MCF 10A (cell line): ENCODE data around the gene ARNT2. TPM values are rescaled to one million over a fixed set of nuclear protein-coding genes. Genes with fewer than 3 reads are reported as not detected.
A peak's percentile ranks its signal among the peaks of the same experiment; 100 is the strongest.

Experiments
- BruUV-seq: library from RNA; stranded (reverse); fragments of 400-500 nt; replicated peaks from 2 replicates; lab custom pipeline; 2021; lab: Mats Ljungman, UMichigan
- CTCF ChIA-PET: fragments of 300-600 bp; sonication (Branson Sonifier 250); formaldehyde crosslinking; extraction: SDS; loops from one replicate; lab custom pipeline; 2021; ENCODE audit warnings: antibody characterized with exemption, inconsistent platforms; lab: Yijun Ruan, JAX
- POLR2A ChIA-PET: fragments of 300-600, 350-650 bp; sonication (Branson Sonifier 250); formaldehyde crosslinking; extraction: SDS; loops from one replicate; lab custom pipeline; 2020; ENCODE audit warnings: antibody characterized with exemption, inconsistent platforms; lab: Yijun Ruan, JAX
- DNase-seq: peaks from one replicate; pipeline ENCODE4 v3.0.0-alpha.2; 2018; ENCODE audit not compliant: unreplicated experiment
- H3K27ac Mint-ChIP-seq: one replicate; pipeline ENCODE4 v1.8.0; 2022; ENCODE audit warnings: mild to moderate bottlenecking, low read depth, mixed read lengths; ENCODE audit not compliant: unreplicated experiment
- H3K27me3 Mint-ChIP-seq: one replicate; pipeline ENCODE4 v1.8.0; 2022; ENCODE audit warnings: mixed read lengths; ENCODE audit not compliant: insufficient read depth, unreplicated experiment
- H3K36me3 Mint-ChIP-seq: one replicate; pipeline ENCODE4 v1.8.0; 2022; ENCODE audit warnings: mild to moderate bottlenecking, moderate library complexity, mixed read lengths; ENCODE audit not compliant: insufficient read depth, unreplicated experiment
- H3K4me1 Mint-ChIP-seq: one replicate; pipeline ENCODE4 v1.8.0; 2022; ENCODE audit warnings: mixed read lengths; ENCODE audit not compliant: insufficient read depth, unreplicated experiment
- H3K4me3 Mint-ChIP-seq: one replicate; pipeline ENCODE4 v1.8.0; 2022; ENCODE audit warnings: mild to moderate bottlenecking, moderate library complexity, mixed read lengths; ENCODE audit not compliant: unreplicated experiment
- H3K9me3 Mint-ChIP-seq: one replicate; pipeline ENCODE4 v1.8.0; 2022; ENCODE audit warnings: mixed read lengths; ENCODE audit not compliant: unreplicated experiment
- intact Hi-C: fragments of 100-400 bp; cut with micrococcal nuclease; formaldehyde crosslinking; loops from 2 replicates; pipeline ENCODE4 v1.14.1; 2022
- total RNA-seq: library from RNA; stranded (reverse); gene quantifications from 2 replicates; pipeline ENCODE4 v1.2.3, GENCODE V29; 2022
- TF ChIP-seq, protein P1 (sequence below): fragments of 200-600 bp; IDR thresholded peaks from one replicate; pipeline ENCODE4 v1.8.0; 2022; ENCODE audit warnings: antibody characterized with exemption, mild to moderate bottlenecking; ENCODE audit not compliant: unreplicated experiment

The ARNT2 gene
- total RNA-seq, 1 experiment from 2014 or later: 1.6 TPM

DNA sequence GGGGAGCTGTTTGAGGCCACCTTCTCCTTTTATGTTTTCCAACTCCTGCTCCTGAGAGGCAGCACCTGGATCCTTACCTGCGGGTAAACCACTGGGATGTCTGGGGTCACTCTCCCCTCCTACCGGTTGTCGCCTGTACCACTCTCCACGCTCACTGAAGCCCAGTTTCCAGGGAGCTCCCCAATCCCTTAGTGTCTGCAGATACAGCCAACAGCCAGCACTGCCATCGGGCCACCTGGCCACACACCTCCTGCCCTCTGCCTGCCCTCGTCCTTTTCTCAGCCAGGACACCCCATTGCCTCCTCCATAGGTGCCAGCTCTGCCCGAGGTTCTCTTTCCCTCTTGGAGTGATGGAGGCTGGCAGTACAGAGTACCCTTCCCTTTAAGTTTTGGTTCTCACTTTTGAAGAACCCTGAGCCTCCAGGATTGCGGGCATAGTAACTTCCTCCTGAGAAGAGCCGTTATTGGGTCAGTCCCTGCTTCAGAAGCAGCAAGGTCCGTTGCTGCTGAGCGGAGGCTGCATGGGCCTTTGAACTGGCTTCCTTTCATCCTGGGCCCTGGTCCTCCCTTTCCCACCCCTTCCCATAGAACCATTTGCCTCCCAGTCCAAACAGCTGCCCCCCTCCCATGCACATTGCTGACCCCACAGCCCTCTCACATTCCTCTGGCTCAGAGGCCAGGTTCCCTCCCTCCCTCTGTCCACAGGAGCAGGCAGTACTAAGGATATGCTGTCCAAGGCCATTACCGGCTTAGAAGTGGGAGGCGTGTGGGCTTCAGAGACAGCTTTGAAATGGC lies 30.9 kb downstream of the ARNT2 start:
- intact Hi-C loops: no loop called here
- H3K27me3 Mint-ChIP-seq: no peaks in the 10 kb centered on the region
- H3K9me3 Mint-ChIP-seq: no peaks in the 10 kb centered on the region
- peaks cover 9% of the 10 kb centered on the region for H3K36me3 Mint-ChIP-seq
- TF ChIP-seq, protein P1, sequence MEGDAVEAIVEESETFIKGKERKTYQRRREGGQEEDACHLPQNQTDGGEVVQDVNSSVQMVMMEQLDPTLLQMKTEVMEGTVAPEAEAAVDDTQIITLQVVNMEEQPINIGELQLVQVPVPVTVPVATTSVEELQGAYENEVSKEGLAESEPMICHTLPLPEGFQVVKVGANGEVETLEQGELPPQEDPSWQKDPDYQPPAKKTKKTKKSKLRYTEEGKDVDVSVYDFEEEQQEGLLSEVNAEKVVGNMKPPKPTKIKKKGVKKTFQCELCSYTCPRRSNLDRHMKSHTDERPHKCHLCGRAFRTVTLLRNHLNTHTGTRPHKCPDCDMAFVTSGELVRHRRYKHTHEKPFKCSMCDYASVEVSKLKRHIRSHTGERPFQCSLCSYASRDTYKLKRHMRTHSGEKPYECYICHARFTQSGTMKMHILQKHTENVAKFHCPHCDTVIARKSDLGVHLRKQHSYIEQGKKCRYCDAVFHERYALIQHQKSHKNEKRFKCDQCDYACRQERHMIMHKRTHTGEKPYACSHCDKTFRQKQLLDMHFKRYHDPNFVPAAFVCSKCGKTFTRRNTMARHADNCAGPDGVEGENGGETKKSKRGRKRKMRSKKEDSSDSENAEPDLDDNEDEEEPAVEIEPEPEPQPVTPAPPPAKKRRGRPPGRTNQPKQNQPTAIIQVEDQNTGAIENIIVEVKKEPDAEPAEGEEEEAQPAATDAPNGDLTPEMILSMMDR: no peak
- POLR2A ChIA-PET: interaction anchor here (0.6 kb wide), 1 partner anchor 367 kb away, joined by 3 read pairs; no protein-coding TSS in a partner anchor
- H3K4me3 Mint-ChIP-seq: no peak overlapping the region
- H3K27ac Mint-ChIP-seq: no peak overlapping the region
- BruUV-seq: no TSS peak
- peaks cover 17% of the 10 kb centered on the region for H3K4me1 Mint-ChIP-seq
- DNase-seq: no peak
- CTCF ChIA-PET: interaction anchor here (0.5 to 1.3 kb wide), 3 partner anchors 16 to 721 kb away, joined by 3 to 6 read pairs (median 4); no protein-coding TSS in a partner anchor

DNA sequence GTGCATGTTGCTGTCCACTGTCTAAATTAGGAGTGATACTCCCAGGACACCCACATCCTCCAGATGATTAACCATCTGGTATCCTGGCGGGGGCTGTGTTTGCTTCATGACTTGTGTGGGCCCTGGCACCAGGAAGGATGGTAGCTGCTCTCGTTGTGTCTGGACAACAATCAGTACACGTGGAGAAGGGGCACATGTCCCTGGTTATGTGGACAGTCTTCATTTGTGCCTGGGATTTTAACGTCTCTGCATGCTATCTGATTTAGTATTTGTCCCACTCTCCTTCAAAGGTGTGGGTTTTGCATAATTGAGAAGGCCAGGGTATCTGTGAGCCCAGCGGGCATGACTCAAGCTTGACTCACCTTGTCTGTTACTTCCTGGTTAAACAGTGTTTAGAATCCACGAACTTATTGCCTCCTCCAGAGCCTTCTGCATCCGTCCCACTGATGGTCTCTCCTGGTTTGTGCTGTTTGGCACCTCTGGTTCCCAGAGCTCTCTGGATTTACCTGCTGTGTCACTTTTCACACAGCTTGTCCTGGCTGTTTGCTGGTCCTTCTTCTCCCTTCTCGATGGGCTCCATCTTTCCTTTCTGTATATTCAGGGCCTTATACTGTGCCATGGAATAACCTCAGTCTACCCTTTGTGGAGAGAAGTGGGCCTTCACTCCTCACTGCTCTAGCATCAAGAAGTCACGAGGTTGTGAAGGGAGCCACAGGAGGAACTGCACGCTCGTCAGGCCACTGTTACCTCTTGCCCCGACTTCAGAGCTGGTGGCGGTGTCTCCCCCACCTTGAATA lies 32.5 kb downstream of the ARNT2 start:
- Mint-ChIP-seq H3K36me3 (peaks cover 9% of the 10 kb centered on the region), H3K4me1 (peaks cover 17% of the 10 kb centered on the region), H3K27ac (peak overlapping the region; percentile 75), H3K9me3 (no peaks in the 10 kb centered on the region), H3K4me3 (no peak overlapping the region), H3K27me3 (no peaks in the 10 kb centered on the region)
- intact Hi-C loops: no loop called here
- POLR2A ChIA-PET: interaction anchor here (0.6 to 1.7 kb wide), 4 partner anchors 10 to 19 kb away, joined by 3 to 6 read pairs (median 4); no protein-coding TSS in a partner anchor
- TF ChIP-seq, protein P1: no peak
- DNase-seq: peak; percentile 80
- CTCF ChIA-PET: interaction anchor here (1.3 to 2.3 kb wide), 4 partner anchors 18 to 532 kb away, joined by 5 to 9 read pairs (median 8); partner anchors contain the start of gene CEMIP
- BruUV-seq: no TSS peak

DNA sequence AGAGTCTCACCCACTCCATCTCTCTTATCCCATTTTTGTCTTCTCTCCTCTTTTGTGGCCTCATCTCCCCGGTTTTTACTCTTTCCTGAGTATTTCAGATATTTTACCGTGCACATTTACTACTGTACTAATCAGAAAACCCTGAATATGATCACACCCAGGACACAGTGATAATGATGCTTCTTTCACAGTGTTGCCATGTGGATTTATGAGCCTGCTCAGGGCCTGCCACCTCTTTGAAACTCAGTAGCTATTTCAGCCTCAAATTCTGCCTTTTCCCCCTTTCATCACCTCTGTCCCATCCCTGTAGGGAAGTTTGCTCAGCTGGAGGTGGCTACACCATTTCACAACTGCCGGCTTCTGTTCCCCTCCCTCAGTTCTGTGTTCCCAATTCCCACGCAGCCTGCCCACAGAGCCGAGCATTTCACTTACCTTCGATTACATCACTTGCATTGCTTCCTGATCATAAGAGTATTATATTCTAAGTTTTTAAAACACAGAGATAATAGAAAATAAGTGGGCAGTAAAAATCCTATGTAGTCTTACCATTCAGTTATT lies 33.2 kb downstream of the ARNT2 start:
- BruUV-seq: TSS peak; percentile 59
- POLR2A ChIA-PET: interaction anchor here (0.6 to 1.7 kb wide), 4 partner anchors 10 to 1673 kb away, joined by 3 to 5 read pairs (median 4); no protein-coding TSS in a partner anchor
- H3K27me3 Mint-ChIP-seq: no peaks in the 10 kb centered on the region
- H3K4me1 Mint-ChIP-seq: peaks cover 17% of the 10 kb centered on the region
- TF ChIP-seq, protein P1: no peak
- no peaks in the 10 kb centered on the region for H3K9me3 Mint-ChIP-seq
- intact Hi-C loops: no loop called here
- CTCF ChIA-PET: interaction anchor here (0.5 to 2.3 kb wide), 7 partner anchors 8 to 678 kb away, joined by 3 to 9 read pairs (median 5); partner anchors contain the start of gene CEMIP
- no peak overlapping the region for H3K4me3 Mint-ChIP-seq
- H3K27ac Mint-ChIP-seq: peak overlapping the region; percentile 75
- DNase-seq: peak; percentile 36
- H3K36me3 Mint-ChIP-seq: peaks cover 9% of the 10 kb centered on the region
